Thyroid gland (tissue), 4 donors: ENCODE results near the gene BAZ2A.

Experiments
- POLR2A ChIP-seq, 2 donors: fragments of 450-650 bp; IDR thresholded peaks; one replicate each; pipeline ENCODE4 v1.6.1; 2017; ENCODE audit warnings: antibody characterized with exemption in 2 of 2, mild to moderate bottlenecking in 2 of 2, moderate library complexity in 1 of 2
- TF ChIP-seq, protein P1 (sequence below), 6 experiments: fragments of 200-600 bp in 3 of 6; fragments of 450-650 bp in 3 of 6; sonication (generic) in 3 of 6; IDR thresholded peaks; one replicate each; pipeline ENCODE4 v1.5.1; 2016 to 2019; ENCODE audit warnings: antibody characterized with exemption in 6 of 6, mild to moderate bottlenecking in 2 of 6, inconsistent platforms in 1 of 6, moderate library complexity in 1 of 6

DNA sequence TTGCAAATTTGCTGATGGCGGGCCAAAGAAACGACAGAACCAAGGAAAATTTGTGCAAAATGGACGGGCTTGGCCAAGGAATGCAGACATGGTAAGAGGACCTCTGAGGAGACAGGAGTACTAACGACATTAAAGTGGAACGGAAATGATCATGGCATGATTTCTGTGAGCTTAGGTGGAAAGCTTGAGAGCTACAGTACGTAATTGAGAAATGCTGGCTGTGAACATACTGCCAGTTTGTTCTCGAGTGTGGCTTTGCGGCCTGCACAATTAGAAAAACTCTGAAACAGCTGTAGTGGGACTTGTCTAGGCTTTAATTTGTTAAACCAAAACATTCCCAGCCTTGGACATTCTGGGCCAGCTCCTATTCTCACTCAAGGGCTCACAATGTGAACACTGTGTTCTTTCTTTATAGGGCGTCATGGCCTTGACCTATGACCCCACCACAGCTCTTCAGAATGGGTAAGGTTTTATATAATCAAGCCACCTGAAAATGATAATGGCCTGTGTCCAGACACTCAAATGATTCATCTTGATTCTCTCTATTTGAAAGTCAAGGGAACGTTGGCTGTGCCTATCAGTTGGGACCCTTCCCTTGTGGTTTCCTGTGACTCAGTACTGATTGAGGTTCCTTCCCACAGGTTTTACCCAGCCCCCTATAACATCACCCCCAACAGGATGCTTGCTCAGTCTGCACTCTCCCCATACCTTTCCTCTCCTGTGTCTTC lies 48.5 kb downstream of the BAZ2A start:
- TF ChIP-seq POLR2A (IDR thresholded peaks at IDR 0.05), result no peak
- TF ChIP-seq, protein P1, sequence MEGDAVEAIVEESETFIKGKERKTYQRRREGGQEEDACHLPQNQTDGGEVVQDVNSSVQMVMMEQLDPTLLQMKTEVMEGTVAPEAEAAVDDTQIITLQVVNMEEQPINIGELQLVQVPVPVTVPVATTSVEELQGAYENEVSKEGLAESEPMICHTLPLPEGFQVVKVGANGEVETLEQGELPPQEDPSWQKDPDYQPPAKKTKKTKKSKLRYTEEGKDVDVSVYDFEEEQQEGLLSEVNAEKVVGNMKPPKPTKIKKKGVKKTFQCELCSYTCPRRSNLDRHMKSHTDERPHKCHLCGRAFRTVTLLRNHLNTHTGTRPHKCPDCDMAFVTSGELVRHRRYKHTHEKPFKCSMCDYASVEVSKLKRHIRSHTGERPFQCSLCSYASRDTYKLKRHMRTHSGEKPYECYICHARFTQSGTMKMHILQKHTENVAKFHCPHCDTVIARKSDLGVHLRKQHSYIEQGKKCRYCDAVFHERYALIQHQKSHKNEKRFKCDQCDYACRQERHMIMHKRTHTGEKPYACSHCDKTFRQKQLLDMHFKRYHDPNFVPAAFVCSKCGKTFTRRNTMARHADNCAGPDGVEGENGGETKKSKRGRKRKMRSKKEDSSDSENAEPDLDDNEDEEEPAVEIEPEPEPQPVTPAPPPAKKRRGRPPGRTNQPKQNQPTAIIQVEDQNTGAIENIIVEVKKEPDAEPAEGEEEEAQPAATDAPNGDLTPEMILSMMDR (IDR thresholded peaks at IDR 0.05), result no peak
